ENCODE results near the gene MOSPD2. TPM values are rescaled to one million over a fixed set of nuclear protein-coding genes. Genes with fewer than 3 reads are reported as not detected.

MOSPD2 gene
- polyA plus RNA-seq, 3 donors, result 44.6 to 51.6 (median 45.7) TPM

GRCh38 chrX:14884714-14885113 lies 11.5 kb downstream of the MOSPD2 start:
- Mint-ChIP-seq H3K9me3 (no peaks in the 10 kb centered on the region), H3K36me3 (peaks cover 13 to 23% of the 10 kb centered on the region in 2 donors), H3K27me3 (ENCODE audit: low read depth in 3 of 3) (no peaks in the 10 kb centered on the region), H3K27ac (no peak overlapping the region), H3K4me1 (peaks cover 8% of the 10 kb centered on the region), H3K4me3 (no peak overlapping the region)
- DNase-seq, result no peak
- Histone ChIP-seq H3K27me3 (ENCODE audit: control insufficient read depth in 2 of 2, insufficient read depth in 2 of 2, low read length in 2 of 2) (no peaks in the 10 kb centered on the region), H2AFZ (ENCODE audit: insufficient read depth, low read depth, low read length, poor library complexity, severe bottlenecking) (no peak overlapping the region), H3K9me3 (replicated peaks in 1 of 2; ENCODE audit: control insufficient read depth in 1 of 2, insufficient read depth in 1 of 2, low read length in 2 of 2) (no peaks in the 10 kb centered on the region), H3K4me1 (ENCODE audit: control insufficient read depth in 1 of 2, insufficient read depth in 2 of 2, low read length in 2 of 2) (no peaks in the 10 kb centered on the region), H3K4me3 (replicated peaks in 1 of 3; ENCODE audit: low read depth in 2 of 3, low read length in 3 of 3) (no peak overlapping the region), H3K27ac (ENCODE audit: low read depth in 1 of 2, low read length in 2 of 2) (no peak overlapping the region), H3K79me2 (ENCODE audit: insufficient read depth, low read length) (peaks cover 39% of the 10 kb centered on the region), H4K20me1 (ENCODE audit: insufficient read depth, low read length) (peaks cover 26% of the 10 kb centered on the region), H3K36me3 (replicated peaks in 1 of 2; ENCODE audit: control insufficient read depth in 1 of 2, insufficient read depth in 2 of 2, low read length in 2 of 2) (peaks cover 0 to 9% of the 10 kb centered on the region in 2 donors), H3K4me2 (replicated peaks; ENCODE audit: extremely low read depth, low read length, poor library complexity, severe bottlenecking) (no peak overlapping the region), H3K9ac (ENCODE audit: insufficient read depth, low read length, poor library complexity, severe bottlenecking) (no peak overlapping the region)
- intact Hi-C loops (cut with micrococcal nuclease), result no loop called here
- no peak for TF ChIP-seq CTCF (IDR thresholded peaks at IDR 0.05)
- WGBS (ENCODE audit: insufficient coverage), result no CpG with 5 or more reads among the region's 1 CpG

DNA sequence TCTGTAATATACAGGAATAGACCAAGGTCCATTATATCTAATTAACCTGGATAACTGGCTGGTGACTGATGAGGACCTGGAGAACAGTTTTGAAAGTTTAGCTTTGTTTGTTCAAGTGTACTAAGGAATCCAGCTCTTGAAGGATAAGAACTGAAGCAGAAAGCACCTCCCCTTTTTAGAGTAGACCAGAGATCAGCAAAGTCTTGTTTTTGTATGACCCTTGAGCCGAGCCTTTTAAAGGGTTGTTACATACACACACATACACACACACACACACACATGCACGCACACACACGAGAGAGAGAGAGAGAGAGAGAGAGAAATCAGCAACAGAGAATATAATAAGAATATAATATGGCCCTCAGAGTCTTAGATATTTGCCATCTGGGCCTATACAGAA lies 13.0 kb downstream of the MOSPD2 start:
- Histone ChIP-seq H4K20me1 (ENCODE audit: insufficient read depth, low read length) (peaks cover 23% of the 10 kb centered on the region), H3K9ac (ENCODE audit: insufficient read depth, low read length, poor library complexity, severe bottlenecking) (no peak overlapping the region), H3K9me3 (replicated peaks in 1 of 2; ENCODE audit: control insufficient read depth in 1 of 2, insufficient read depth in 1 of 2, low read length in 2 of 2) (no peaks in the 10 kb centered on the region), H2AFZ (ENCODE audit: insufficient read depth, low read depth, low read length, poor library complexity, severe bottlenecking) (no peak overlapping the region), H3K4me3 (replicated peaks in 1 of 3; ENCODE audit: low read depth in 2 of 3, low read length in 3 of 3) (no peak overlapping the region), H3K27ac (ENCODE audit: low read depth in 1 of 2, low read length in 2 of 2) (no peak overlapping the region), H3K27me3 (ENCODE audit: control insufficient read depth in 2 of 2, insufficient read depth in 2 of 2, low read length in 2 of 2) (no peaks in the 10 kb centered on the region), H3K4me1 (ENCODE audit: control insufficient read depth in 1 of 2, insufficient read depth in 2 of 2, low read length in 2 of 2) (no peaks in the 10 kb centered on the region), H3K36me3 (replicated peaks in 1 of 2; ENCODE audit: control insufficient read depth in 1 of 2, insufficient read depth in 2 of 2, low read length in 2 of 2) (peaks cover 0 to 9% of the 10 kb centered on the region in 2 donors), H3K4me2 (replicated peaks; ENCODE audit: extremely low read depth, low read length, poor library complexity, severe bottlenecking) (no peak overlapping the region), H3K79me2 (ENCODE audit: insufficient read depth, low read length) (peaks cover 27% of the 10 kb centered on the region)
- Mint-ChIP-seq H3K9me3 (no peaks in the 10 kb centered on the region), H3K4me1 (peaks cover 2% of the 10 kb centered on the region), H3K36me3 (peaks cover 16 to 19% of the 10 kb centered on the region in 2 donors), H3K27ac (peak overlapping the region in 1 of 7 donors; percentile 55), H3K27me3 (ENCODE audit: low read depth in 3 of 3) (no peaks in the 10 kb centered on the region), H3K4me3 (no peak overlapping the region)
- no peak for DNase-seq
- no CpG with 5 or more reads among the region's 3 CpGs for WGBS (ENCODE audit: insufficient coverage)
- no peak for TF ChIP-seq CTCF (IDR thresholded peaks at IDR 0.05)
- intact Hi-C loops (cut with micrococcal nuclease), result no loop called here

Measured in CD14-positive monocyte (primary cell).